Anterior cingulate cortex (tissue), 58 donors: ENCODE results near the gene MYO5A.
"Not testable (repeated sequence)": the region's sequence is repeated elsewhere in the genome, so short reads cannot be mapped to it uniquely, and the experiment has no call there.

Source experiments
- DNase-seq, 58 donors: peaks; one replicate each; lab custom pipeline; 2025; lab: John Stamatoyannopoulos, UW

MYO5A gene

DNA sequence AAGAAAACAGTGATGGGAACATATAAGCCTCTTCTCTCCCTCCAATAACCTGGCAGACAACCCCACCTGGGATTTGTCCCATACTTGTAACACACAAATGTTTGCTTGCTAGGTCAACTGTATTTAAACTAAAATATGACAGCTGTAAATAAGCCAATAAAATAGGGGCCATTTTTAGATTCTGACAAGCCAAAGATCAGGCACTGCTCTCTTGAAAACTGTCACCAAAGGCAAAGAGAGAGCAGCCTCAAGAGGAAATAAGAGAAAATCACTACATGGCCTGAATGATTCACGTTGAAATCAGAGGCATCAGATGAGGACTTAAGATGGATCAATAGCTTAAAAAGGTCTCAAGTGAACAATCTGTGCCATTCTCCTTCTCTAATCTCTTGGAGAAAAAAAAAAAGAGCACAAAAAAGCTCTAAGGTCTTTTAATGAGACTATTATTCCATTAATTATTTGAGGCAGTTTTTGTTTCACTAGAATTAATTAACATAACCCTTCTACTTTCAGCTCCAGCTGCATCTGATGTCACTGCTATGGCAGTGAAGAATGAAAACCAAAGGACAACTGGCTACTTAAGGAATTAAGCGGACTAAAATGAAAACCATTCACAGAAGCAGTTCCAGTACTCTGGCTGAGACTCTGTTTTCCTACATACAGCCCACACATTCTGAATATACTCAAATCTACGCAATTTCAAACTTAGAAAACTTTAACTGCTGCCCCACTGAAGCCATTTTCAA, 19.0 kb downstream of the MYO5A start:
- DNase-seq = peak in 1 of 58 donors; percentile 38

DNA sequence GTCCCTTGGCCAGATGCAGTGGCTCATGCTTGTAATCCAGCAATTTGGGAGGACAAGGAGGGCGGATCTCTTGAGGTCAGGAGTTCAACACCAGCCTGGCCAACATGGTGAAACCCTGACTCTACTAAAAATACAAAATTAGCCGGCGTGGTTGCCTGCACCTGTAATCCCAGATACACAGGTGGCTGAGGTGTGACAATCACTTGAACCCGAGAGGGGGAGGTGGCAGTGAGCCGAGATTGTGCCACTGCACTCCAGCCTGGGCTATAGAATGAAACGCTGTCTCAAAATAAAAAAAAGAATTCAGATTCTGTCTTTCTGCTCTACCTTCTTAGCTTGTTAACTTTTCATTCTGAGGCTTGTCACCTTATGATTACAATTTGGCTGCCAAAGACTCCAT, 22.1 kb downstream of the MYO5A start:
- DNase-seq = no peak

DNA sequence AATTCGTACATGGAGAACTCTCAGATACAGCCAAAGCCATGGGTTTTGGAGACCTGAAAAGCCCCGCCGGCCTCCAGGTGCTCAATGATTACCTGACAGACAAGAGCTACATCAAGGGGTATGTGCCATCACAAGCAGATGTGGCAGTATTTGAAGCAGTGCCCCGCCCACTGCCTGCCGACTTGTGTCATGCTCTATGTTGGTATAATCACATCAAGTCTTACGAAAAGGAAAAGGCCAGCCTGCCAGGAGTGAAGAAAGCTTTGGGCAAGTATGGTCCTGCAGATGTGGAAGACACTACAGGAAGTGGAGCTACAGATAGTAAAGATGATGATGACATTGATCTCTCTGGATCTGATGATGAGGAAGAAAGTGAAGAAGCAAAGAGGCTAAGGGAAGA, 23.5 kb downstream of the MYO5A start:
- DNase-seq = no peak

DNA sequence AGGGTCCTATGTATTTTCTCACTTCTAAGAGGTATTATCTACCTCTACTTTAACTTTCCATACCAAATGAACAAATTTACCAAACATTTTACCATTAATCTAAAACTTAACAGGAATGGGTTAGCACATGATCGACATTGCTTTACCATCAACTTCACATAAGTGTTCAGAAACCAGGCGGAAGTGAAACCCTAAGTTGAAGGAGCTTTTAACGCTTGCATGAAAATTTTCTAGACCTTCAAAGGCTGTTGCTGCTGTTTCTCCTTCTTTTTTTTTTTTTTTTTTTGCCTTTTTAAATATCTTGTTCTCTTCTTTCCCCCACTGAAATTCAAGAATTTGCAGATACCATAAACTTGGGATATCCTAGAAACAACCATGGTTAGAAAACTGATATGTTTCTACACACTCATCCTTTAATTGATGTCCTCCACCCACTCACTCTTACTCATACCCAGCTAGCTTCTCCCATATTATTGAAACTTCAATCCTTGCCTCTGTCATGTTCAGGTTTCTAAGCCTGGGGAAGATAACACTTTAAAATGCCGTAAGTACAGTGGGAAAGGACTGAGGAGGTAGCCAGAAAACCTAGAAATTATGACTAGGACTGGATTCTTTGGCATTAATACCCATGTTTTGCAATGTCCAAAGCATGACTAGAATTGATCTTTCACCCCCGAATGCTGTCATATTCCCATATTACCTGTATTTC, 24.7 kb downstream of the MYO5A start:
- no peak for DNase-seq

DNA sequence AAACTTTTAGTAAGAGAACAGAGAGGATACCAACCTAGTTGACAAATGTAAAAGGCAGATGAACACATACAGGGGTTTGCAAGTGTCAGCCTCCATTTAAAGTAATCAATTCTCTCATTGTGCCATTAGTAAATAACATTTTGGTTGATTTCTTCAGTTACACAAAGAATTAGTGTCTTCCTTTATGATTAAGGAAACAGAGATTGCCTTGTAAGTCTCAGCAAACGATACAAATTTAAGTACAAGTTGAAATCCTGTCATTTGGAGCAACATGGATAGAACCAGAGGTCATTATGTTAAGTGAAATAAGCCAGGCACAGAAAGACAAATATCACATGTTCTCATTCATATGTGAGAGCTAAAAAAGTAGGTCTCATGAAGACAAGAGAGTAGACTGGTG, 26.1 kb downstream of the MYO5A start:
- no peak for DNase-seq

DNA sequence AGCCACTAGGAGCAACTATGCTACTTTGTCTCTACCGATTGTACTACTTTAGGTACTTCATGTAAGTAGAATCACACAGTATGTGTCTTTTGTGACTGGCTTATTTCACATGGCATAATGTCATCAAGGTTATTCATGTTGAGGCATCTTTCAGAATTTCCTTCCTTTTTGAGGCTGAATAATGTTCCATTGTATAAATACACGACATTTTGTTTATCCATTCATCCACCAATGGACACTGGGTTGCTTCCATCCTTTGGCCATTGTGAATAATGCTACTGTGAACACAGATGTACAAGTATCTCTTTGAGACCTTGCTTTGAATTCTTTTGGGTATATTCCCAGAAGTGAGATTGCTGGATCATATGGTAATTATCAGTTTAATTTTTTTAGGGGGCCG, 29.2 kb downstream of the MYO5A start:
- peak in 3 of 58 donors; percentile 13 to 27 (median 21) for DNase-seq

DNA sequence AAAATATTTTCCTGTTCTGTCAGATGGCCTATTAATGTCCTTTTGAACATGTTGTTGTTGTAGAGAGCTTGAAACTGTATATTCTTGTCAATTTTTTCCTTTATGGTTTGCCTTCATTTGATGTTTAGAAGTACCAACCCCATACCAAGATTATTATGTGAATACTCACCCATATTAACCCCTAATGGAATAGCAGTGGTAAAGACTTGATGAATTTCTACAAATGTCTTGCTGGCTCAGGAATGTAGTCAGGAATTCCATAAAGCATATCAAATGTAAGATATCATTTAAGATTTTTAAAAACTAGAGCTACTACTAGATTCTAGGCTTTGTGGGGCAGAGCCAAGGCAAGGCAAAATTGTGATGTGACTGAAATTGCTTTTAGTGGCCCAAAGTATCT, 30.0 kb downstream of the MYO5A start:
- DNase-seq = no peak

DNA sequence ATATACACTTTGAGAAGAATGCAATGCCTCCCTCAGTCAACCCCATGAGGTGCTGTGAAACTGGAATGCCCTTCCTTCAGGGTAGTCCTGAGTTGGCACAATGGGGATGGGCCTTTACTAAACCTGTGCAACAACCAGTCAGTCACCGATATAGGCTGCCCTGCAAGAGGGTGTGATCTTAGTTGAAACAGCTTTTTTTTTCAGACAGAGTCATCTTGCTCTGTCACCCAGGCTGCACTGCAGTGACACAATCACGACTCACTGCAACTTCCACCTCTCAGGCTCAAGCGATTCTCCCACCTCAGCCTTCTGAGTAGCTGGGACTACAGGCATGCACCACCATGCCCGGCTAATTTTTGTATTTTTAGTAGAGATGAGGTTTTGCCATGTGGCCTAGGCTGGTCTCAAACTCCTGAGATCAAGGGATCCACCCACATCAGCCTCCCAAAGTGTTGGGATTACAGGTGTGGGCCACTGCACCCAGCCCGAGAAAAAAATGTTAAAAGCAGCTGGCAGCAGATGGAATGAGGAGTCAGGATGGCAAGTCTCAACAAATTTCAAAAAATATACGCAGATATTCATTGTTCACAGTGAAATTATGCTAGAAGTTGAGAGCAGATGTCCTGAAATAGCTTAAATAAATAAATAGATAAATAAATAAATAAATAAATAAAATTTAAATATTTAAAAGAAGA, 31.8 kb downstream of the MYO5A start:
- DNase-seq = no peak

DNA sequence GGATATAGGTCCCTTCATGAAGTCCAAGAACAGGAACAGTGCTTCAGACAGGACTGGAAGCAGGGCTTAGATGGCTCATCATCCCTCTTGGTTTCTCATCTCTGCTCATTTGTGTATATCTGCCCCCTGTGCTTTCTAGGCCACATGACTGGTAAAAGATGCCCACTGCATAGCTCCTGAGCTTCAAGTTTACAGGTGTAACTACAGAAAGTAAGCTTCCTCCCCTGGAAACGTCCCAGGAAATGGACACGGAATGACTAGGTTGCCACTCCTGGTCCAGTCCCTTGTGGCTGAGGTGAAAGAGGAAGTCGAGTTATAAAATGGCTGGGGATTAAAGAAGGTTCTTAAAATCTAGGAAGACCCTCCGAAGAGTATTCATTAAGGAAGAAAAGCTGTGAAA, 32.5 kb downstream of the MYO5A start:
- DNase-seq = no peak

DNA sequence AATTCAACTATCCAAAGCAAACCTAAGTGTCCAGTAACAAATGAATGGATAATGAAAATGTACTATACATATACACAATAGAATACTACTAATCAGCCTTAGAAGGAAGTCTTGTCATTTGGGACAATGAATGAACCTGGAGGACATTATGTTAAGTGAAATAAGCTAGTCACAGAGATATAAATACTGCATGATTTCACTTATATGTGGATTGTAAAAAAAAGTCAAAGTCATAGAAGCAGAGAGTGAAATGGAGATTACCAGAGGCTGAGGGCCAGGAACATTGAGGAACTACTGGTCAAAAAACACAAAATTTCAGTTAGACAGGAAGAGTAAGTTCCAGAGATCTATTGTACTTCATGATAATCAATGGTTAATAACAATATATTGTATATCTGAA, 33.6 kb downstream of the MYO5A start:
- DNase-seq = no peak

DNA sequence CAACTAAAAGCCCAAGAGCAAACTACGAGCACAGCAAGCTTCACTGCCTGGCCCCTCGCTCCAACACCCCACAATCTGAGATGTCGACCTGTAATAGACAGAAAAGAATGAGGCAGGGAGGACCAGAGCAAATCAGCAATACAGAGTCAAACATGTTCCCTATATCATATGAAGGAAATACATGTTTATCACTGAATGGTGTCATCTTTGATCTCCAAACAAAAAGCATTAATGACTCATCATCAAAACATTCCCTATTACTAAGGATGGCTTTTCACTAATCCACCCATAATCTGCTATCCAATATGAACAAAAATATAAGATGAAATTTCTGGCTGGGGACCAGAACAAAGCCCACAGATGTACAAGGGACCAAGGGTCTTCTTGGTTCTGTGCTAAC, 34.7 kb downstream of the MYO5A start:
- DNase-seq = no peak

DNA sequence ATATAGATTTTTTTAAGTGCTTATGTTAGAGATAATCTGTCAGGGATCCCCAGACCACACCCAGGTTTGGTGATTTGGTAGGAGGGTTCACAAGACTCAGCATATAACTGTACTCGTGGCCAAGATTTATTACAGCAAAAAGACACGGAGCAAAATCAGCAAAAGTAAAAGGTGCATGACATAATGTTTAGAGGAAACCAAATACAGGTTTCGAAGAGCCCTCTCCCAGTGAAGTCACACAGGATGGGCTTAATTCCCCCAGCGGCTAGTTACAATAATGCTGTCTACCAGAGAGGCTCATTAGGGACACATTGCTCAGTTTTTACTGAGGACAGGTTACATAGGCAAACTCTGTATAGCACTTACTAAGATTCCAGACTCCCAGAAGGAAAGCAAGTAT, 36.5 kb downstream of the MYO5A start:
- no peak for DNase-seq

DNA sequence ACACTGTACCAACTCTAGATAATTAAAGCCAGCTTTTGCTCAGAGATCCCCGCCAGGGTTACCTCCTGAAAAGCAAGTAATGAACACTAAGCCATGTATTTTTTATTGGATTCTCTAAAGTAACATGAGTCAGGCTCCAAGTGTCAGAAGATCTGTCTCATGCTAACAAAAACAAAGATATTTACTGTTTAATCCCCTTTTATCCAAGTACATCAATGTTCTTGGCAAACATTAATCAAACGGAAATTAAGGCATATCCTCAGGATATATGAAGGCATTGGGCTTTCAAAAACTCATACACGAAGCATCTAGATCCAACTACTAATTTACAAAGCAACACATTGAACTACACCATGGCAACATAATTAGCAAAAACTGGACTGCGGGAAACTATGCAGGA, 37.2 kb downstream of the MYO5A start:
- DNase-seq = no peak

DNA sequence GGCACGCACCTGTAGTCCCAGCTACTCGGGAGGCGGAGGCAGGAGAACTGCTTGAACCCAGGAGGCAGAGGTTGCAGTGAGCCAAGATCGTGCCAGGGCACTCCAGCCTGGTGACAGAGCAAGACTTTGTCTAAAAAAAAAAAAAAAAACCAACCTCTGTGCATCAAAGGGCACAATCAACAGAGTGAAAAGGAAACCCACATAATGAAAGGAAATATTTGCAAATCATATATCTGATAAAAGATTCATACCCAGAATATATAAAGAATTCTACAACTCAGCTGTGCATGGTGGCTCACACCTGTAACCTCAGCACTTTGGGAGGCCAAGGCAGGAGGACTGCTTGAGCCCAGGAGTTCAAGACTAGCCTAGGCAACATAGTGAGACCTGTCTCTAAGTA, 39.2 kb downstream of the MYO5A start:
- not testable (repeated sequence) for DNase-seq

DNA sequence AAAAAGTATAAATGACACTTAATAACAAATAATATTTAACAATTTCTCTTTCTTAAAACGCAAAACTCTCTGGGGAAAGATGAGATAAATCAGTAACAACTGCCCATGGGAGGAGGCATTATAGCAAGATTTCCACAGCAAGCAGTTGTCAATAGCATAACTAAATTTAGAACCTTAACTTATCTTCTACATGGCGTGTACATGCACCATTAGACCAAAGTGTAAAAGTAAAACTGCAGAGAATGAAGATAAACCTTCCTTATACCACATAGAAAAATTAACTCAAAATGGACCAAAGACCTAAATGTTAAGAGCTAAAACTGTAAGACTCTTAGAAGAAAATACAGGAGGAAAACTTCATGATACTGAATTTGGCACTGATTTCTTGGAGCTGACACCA, 39.9 kb downstream of the MYO5A start:
- no peak for DNase-seq

DNA sequence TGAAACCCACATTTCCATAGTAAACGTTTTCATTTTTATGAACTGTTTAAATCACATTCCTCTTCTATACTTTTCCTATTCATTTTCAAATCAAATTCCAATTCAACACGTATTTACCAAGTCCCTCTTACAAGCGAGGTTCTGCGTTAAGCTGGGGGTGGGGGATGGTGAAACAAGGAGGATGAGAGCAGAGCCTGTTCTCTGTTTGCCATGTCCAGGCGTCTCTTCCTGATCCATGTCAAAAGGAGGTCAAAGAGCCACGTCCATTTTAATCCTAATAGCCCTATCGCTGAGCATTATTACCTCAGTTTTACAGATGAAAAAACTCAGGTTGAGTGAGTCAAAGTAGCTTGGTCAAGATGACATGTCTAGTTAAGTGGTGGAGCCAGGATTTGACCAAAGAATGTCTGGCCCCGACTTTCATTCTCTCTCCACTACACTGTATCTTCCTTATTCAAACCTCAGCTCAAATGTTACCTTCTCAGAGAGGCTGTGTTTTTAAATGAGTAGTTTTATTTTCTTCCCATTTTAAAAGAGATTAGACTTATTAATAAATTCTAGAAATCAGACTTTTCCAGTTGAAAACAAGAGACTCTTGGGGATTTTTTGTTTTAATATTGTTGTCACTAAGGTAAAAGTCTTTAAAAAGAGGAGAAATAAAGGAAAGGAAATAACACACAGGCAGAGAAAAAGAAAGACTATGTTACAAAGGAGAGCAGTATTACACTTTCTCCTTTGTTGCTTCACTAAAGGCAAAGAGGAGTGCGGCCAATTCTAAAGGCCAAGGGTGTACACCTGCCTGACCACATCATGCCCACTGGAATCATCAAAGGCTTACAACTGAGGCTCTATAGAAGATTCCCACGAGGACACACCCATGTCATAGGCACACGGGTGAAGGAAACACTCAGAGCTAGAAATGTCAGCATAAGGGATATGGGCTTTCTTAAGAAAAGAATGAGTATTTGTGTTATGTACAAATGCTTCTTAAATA, 42.4 kb downstream of the MYO5A start:
- DNase-seq = peak in 18 of 58 donors; percentile 3 to 44 (median 20)

DNA sequence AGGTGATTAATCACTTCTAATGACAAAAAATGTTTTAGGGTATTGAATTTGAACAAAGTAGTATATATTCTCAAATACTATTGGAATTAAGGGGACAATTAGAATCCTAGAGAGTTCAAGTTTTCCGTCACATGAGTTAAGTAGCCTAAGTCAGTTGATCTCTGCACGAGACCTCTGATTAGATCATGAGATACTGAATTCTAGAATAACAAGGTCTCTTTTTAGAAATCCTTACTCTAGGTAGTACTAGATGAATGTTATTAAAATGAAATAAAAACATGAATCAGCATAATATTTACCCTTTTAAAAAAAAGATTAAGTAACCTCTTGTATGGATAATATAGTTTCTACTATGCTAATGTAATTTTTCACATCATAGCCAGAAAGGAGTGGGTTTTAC, 43.4 kb downstream of the MYO5A start:
- peak in 1 of 58 donors; percentile 18 for DNase-seq

DNA sequence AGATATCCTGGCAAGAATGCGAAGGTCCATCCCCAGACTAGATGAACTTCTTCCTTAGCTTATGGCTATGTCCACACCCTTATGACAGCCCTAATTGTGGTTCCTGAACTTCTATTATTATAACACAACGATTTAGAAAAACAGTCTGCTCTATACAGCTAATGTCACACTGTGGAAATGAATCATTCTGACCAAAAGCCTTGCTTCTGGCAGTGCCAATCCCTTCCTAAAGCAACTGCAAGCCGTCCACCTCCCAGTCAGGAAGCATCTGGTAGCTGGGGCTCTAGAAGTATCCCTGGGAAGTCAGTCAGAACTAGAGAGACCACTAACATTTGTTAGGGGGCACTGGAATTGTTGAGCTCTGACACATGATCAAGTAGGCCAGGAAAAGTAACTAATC, 45.0 kb downstream of the MYO5A start:
- DNase-seq = no peak

DNA sequence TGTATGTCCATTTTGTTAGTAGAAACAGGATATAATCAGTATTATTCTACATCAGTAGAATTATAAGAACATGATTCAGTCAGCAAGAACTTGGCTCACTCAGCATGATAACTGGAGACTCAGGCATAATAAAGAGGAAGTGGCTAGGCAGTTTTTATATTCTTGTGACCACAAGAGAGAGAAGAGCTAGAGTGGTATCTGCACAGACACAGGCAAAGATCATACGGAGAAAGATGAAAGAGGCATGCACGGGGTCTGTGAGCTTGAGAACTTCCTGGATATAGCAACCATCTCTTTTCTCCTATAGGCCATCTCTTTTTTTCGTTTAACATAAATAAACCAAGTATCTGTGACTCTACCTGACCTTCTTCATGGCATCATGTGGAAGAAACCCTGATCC, 46.8 kb downstream of the MYO5A start:
- DNase-seq = peak in 1 of 58 donors; percentile 13

DNA sequence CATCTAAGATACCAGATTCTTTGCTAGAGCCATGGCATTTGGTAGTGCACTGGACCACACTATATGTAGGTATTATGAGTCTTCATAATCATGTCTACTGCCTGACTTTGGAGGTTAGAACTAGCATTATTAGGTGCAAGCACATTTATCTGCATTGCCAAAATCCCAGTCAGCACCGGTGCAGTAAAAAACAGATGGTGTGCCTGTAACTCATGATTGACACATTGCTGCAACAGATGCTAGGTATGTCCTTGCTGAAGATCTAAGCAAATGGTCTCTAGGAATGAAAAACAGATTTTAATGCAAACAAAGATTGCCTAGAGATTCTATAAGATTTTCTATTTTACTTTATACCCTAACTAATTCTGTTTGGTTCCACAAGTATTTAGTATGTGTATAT, 47.7 kb downstream of the MYO5A start:
- no peak for DNase-seq
